Measurements from ENCODE around the gene WNT7A.

- TF ChIP-seq POLR2A (IDR thresholded peaks at IDR 0.05; ENCODE audit: low read depth, low read length): no peak
- TF ChIP-seq TAF1 (IDR thresholded peaks at IDR 0.05; ENCODE audit: low read depth, low read length): no peak
- TF ChIP-seq POLR2AphosphoS5 (IDR thresholded peaks at IDR 0.05; ENCODE audit: low read depth, low read length): no peak
- TF ChIP-seq SPI1 (IDR thresholded peaks at IDR 0.05; ENCODE audit: low read depth, low read length): no peak
- TF ChIP-seq POU2F2 (IDR thresholded peaks at IDR 0.05; ENCODE audit: low read depth, low read length): no peak
These were observed 37.6 kb downstream of the WNT7A start for GRCh38 chr3:13842226-13842625.
